22Rv1 (cell line): ENCODE measurements around the gene CARF.

Experiments
- CTCF ChIP-seq: fragments of 450-650 bp; IDR thresholded peaks from 2 replicates; pipeline ENCODE4 v1.5.1; 2017; ENCODE audit warnings: mild to moderate bottlenecking
- ZFX ChIP-seq: fragments of 450-650 bp; IDR thresholded peaks from 2 replicates; pipeline ENCODE4 v1.6.1; 2017; ENCODE audit warnings: antibody characterized with exemption, borderline replicate concordance

GRCh38 chr2:202932425-202933138 is 20.5 kb downstream of the CARF start:
- no peak for TF ChIP-seq CTCF
- no peak for TF ChIP-seq ZFX
